Tibial artery (tissue), 4 donors: ENCODE results near the gene ZNF341.

ENCODE experiments used
- DNase-seq, 2 donors: peaks; one replicate each; pipeline ENCODE4 v3.0.0-alpha.2; 2019
- H3K27ac ChIP-seq, 2 donors: fragments of 200-600 bp; sonication (generic) in 1 of 2; 1 replicate in 1 of 2; 2 replicates in 1 of 2; pipeline ENCODE4 v1.5.1; 2018 to 2019; ENCODE audit warnings: mild to moderate bottlenecking in 1 of 2
- H3K27me3 ChIP-seq, 2 donors: fragments of 200-600 bp; sonication (generic) in 1 of 2; one replicate each; pipeline versions ENCODE4 v1.5.1 to v1.6.0; 2016 to 2019
- H3K36me3 ChIP-seq, 3 donors: fragments of 200-600 bp; sonication (generic) in 2 of 3; one replicate each; pipeline ENCODE4 v1.5.1; 2016 to 2019; ENCODE audit warnings: mild to moderate bottlenecking in 2 of 3
- H3K4me1 ChIP-seq, 4 donors: fragments of 200-600 bp; sonication (generic) in 2 of 4; 1 replicate in 3 of 4; 2 replicates in 1 of 4; pipeline ENCODE4 v1.5.1; 2016 to 2019
- H3K4me3 ChIP-seq, 2 donors: fragments of 200-600 bp; sonication (generic) in 1 of 2; 1 replicate in 1 of 2; 2 replicates in 1 of 2; pipeline ENCODE4 v1.5.1; 2018 to 2019; ENCODE audit warnings: mild to moderate bottlenecking in 2 of 2
- H3K9me3 ChIP-seq, 3 donors: fragments of 200-600 bp; sonication (generic) in 1 of 3; one replicate each; pipeline ENCODE4 v1.5.1; 2016 to 2019
- CTCF ChIP-seq, 2 experiments: fragments of 200-600 bp in 1 of 2; fragments of 450-650 bp in 1 of 2; IDR thresholded peaks; one replicate each; pipeline ENCODE4 v1.5.1; 2017 to 2019; ENCODE audit warnings: antibody characterized with exemption in 2 of 2, mild to moderate bottlenecking in 1 of 2, moderate library complexity in 1 of 2
- intact Hi-C: fragments of 100-400 bp; cut with DNase I; formaldehyde crosslinking; loops from one replicate; pipeline ENCODE4 v1.15.0; 2023; ENCODE audit warnings: low total_unique reads

ZNF341 gene

GRCh38 chr20:33711446-33711738, 20.4 kb upstream of the ZNF341 start:
- intact Hi-C loops, result no loop called here
- H3K36me3 ChIP-seq, result peaks cover 29 to 68% (median 43%) of the 10 kb centered on the region in 3 donors

GRCh38 chr20:33713865-33714367, 17.9 kb upstream of the ZNF341 start:
- H3K9me3 ChIP-seq, result no peaks in the 10 kb centered on the region
- no peak overlapping the region for H3K27ac ChIP-seq
- no peak for TF ChIP-seq CTCF (IDR thresholded peaks at IDR 0.05)
- intact Hi-C loops, result no loop called here
- DNase-seq, result no peak
- peaks cover 14 to 53% (median 36%) of the 10 kb centered on the region in 3 donors for H3K36me3 ChIP-seq
- no peaks in the 10 kb centered on the region for H3K27me3 ChIP-seq
- peaks cover 0 to 8% (median 2%) of the 10 kb centered on the region in 4 donors for H3K4me1 ChIP-seq
- no peak overlapping the region for H3K4me3 ChIP-seq

More at GRCh38 chr20:33711446-33711738, 20.4 kb upstream of the ZNF341 start:
- Histone ChIP-seq H3K27ac (no peak overlapping the region), H3K9me3 (no peaks in the 10 kb centered on the region), H3K27me3 (no peaks in the 10 kb centered on the region), H3K4me1 (peaks cover 0 to 3% (median 0%) of the 10 kb centered on the region in 4 donors), H3K4me3 (no peak overlapping the region)
- DNase-seq, result no peak
- no peak for TF ChIP-seq CTCF (IDR thresholded peaks at IDR 0.05)

GRCh38 chr20:33716498-33716897, 15.3 kb upstream of the ZNF341 start:
- DNase-seq, result no peak
- TF ChIP-seq CTCF (IDR thresholded peaks at IDR 0.05), result no peak
- H3K9me3 ChIP-seq, result no peaks in the 10 kb centered on the region
- peaks cover 14 to 41% (median 26%) of the 10 kb centered on the region in 3 donors for H3K36me3 ChIP-seq
- no peaks in the 10 kb centered on the region for H3K27me3 ChIP-seq
- intact Hi-C loops, result no loop called here
- H3K27ac ChIP-seq, result no peak overlapping the region
- peaks cover 0 to 23% (median 14%) of the 10 kb centered on the region in 4 donors for H3K4me1 ChIP-seq
- no peak overlapping the region for H3K4me3 ChIP-seq

- Histone ChIP-seq H3K27ac (peak overlapping the region; percentile 72 to 82), H3K27me3 (no peaks in the 10 kb centered on the region), H3K9me3 (no peaks in the 10 kb centered on the region), H3K36me3 (peaks cover 0 to 11% (median 1%) of the 10 kb centered on the region in 3 donors), H3K4me1 (peaks cover 0 to 23% (median 14%) of the 10 kb centered on the region in 4 donors), H3K4me3 (peak overlapping the region; percentile 71 to 74)
- intact Hi-C loops, result no loop called here
- no peak for DNase-seq
- no peak for TF ChIP-seq CTCF (IDR thresholded peaks at IDR 0.05)
Measured at GRCh38 chr20:33719277-33719988, 12.4 kb upstream of the ZNF341 start.

GRCh38 chr20:33719989-33720709, 11.6 kb upstream of the ZNF341 start, which contains the start of gene PXMP4:
PXMP4 (minus strand) TSS chr20:33720310; CDS start chr20:33720207, 103 bp downstream.
- DNase-seq, result peak; percentile 91 to 95
- intact Hi-C loops, result no loop called here
- Histone ChIP-seq H3K27ac (peak within 1 kb of the TSS; percentile 72 to 82), H3K36me3 (peaks cover 0 to 4% (median 0%) of the 10 kb centered on the region in 3 donors), H3K4me3 (peak within 1 kb of the TSS; percentile 71 to 74), H3K9me3 (no peaks in the 10 kb centered on the region), H3K27me3 (no peaks in the 10 kb centered on the region), H3K4me1 (peaks cover 0 to 23% (median 14%) of the 10 kb centered on the region in 4 donors)
- no peak for TF ChIP-seq CTCF (IDR thresholded peaks at IDR 0.05)
